Stimulated activated CD8-positive, alpha-beta memory T cell treated with anti-CD3 and anti-CD28 coated beads, Interleukin-12 subunit alpha, Interleukin-12 subunit beta, amount 100 ng/mL, for 24 hours (primary cell): ENCODE measurements around the gene DAB2IP.

Source experiments
- DNase-seq: peaks from one replicate; pipeline ENCODE4 v3.0.0-alpha.2; 2020; ENCODE audit errors: extremely low read depth

DAB2IP gene

DNA sequence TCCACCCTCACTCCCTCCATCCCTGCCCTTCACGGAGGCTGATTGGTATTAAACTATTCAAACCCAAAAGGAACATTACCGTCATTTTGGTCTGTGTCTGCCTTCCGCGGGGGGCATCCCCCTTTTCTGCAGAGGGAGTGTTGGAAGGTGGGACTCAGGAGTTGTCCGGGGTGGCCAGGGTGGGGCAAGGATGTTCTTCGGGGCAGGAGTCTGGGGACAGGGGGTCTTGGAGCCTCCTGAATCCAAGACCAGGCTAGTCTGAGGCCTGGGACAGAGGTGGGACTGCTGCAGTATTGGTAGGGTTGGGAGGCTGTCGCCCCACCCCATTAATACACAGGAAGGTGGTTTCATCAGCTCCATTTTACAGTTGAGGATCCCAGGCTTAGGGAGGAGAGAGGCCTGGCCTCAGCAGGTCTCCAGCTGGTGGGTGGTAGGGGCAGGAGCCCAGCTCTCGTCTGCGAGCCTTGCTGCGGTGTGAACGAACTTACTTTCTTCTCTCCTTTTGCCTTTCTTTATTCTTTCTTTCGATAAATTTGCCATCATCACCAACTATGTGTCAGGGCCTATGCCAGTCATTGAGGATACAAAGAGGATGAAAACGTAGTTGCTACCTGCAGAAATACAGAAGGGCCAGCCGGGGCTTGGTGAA lies 33.8 kb downstream of the DAB2IP start:
- DNase-seq: no peak

DNA sequence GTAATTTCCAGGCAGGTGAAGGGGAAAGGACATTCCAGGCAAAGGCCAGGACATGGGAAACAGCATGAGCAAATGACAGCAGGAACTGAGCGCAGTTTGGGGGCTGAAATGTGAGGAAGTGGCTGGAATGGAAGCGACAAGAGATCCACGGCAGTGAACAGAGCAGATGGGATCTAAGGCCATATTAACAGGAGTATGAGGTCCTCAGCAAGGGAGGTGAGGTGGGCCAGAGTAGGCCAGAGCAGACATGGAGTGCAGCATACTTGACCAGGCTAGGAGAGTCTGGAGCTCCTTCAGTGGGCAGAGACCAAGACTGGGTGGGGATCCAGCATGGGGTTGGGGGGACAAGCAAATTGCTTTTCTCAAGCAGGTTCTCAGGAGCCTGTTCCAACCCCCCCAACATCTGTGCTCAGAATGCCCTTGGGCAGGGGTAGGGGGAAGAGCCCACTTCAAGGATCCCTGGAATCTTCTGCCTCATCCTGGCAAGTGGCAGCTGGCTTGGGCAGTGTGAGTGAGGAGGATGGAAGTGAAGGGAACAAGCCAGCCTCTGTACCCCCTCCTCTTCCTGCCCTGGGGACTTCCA lies 34.5 kb downstream of the DAB2IP start:
- no peak for DNase-seq

DNA sequence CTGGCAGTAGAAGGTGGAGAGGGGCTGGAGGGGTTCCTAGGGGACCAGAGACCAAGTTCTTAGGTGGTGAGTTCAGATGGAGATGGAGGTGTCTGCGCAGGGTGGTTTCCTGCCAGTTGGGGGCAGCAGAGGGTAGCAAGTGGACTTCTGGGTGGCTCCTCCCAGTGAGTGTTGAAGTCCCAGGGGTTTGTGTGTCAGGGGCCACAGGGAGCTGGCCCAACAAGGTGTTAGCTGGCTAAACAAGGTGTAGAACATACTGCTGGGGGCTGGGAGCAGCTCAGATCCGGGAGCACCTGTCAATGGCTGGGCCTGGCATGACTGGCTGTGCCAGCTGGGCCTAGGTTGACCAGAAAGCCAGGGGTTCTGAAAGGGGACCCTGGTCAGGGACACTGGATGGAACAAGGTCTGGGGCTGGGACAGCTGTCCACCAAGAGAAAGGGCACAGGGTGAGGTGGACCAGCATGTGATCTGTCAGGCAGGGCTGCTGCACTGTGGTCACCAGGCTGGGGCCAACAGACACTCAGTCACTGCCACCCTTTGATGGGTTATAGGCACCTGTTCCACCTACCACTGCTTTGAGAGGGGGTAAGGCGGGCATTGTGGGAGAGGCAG lies 35.6 kb downstream of the DAB2IP start:
- DNase-seq: no peak

DNA sequence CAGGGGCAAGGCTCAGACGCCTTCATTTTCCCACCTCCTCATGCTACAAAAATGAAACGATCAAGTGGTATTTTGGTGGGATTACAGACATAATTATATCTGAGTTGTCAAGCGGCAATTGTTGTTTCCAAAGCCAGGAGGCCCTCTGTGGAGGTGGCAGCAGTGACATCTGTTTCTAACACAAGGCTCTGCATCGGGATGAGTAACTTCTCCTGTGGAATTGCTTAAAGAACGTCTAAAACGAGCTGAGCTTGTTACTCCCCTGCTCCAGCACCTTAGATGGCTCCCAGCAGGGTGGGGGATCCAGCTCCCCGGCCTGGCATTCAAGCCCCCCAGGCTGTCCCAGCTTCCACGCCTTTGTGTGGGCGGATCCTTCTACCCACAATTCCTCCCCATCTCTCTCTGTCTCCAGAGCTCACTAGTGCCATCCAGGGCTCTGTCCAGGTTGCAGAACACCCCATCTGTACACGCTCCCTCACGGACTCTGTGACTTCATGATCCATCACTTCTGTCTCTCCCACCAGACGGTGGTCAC lies 36.8 kb downstream of the DAB2IP start:
- DNase-seq: no peak

DNA sequence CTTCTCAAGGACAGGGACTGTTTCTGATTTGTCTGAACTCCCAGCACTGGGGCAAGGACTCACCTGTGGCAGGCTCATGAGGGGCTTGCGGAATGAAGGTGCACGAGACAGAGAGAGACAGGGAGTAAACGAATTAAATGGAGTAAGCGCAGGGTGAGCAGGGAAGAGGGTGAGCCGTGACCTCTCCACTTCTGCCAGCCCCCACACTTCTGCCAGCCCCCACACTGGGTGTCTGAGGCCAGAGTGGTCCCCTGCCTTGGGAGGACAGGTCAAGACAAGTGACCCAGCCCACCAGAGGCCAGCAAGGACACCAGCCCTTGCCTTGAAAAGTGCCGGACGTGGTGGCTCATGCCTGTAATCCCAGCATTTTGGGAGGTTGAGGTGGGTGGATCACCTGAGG lies 37.2 kb downstream of the DAB2IP start:
- DNase-seq: no peak

DNA sequence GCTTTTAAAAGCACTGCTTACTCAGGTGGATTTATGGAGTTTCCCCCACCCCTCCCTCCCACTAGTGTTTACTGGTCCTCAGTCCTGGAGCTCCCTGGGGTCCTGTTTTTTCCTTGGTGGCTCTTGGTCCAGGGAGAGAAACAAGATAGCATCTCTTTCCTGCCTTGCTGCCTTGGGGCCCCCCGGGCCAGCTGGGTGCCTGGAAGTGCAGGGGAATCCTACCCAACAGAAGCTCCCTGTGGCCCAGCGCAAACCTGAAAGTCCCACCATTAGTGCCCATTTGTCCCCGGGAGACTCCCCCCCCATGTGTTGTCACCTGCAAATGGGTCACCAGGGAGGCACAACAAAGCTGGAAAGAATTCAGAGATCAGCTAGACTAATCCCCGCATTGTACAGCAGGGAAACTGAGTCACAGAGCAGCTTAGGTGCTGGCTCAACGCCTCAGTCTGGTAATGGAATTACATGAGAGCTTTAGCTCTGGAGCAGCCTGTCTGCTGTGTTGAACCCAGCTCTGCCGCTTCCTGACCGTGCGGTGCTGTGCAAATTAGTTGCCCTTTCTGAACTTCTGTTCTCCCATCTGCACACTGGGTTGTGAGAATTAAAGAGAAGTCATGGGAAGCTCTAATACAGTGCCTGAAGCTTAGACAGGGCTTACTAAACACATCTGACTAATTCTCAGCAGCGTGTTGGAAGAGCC lies 38.2 kb downstream of the DAB2IP start:
- DNase-seq: no peak

DNA sequence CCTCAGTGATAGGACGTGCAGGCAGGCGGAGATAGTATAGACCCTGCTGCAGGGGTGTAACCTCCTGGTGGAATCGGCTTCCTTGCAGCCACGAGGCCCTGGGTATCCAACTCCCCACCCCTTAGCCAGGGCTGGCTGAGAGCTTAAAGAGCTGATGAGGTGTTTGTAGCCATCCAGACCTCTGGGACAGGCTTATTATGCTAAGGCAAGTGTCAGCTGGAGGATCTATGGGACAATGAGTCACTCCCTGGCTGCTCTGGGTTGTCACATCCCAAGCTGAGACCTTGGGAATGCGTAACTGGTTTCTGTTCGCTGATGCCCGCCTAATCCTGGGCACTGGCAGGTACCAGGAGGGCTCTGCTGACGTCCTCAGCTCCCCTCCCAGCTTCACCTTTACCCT lies 38.9 kb downstream of the DAB2IP start:
- no peak for DNase-seq

DNA sequence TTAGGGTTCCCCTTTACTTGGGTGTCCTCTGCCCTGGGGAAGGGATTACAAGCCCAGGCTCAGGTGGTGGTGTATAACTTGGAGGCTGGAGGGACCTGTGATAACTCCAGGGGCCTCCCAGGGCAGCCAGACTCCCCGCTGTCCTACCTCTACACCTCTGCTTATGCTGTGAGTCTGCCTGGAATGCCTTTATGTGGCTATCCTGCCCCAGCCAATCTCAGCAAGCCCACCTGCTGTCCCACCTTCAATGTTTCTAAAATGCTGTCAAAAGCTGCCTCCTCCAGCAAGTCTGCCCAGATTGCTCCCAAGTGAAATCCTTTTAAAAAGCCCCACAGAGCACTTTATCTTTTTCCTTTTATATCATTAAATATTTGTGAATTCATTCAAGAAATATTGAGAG lies 39.3 kb downstream of the DAB2IP start:
- DNase-seq: no peak

DNA sequence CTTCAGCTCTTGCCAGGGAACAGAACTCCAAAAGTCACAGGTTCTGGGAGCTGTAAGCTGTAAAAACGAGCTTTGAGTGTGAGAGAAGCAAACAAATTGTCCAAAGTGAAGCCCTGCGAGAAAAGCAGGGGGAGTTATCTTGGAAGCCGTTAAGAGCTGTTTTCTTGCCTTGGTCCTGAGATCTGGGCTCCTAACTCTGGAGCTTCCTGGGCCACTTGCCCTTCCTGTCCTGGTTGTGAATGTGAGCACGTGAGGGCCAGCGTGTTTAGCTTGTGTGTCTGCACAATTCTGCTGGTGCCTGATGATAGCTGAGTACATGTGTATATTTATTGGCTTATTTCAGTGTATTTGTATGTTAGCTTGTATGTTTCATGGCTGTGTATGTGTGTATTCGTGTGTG lies 40.5 kb downstream of the DAB2IP start:
- DNase-seq: no peak

DNA sequence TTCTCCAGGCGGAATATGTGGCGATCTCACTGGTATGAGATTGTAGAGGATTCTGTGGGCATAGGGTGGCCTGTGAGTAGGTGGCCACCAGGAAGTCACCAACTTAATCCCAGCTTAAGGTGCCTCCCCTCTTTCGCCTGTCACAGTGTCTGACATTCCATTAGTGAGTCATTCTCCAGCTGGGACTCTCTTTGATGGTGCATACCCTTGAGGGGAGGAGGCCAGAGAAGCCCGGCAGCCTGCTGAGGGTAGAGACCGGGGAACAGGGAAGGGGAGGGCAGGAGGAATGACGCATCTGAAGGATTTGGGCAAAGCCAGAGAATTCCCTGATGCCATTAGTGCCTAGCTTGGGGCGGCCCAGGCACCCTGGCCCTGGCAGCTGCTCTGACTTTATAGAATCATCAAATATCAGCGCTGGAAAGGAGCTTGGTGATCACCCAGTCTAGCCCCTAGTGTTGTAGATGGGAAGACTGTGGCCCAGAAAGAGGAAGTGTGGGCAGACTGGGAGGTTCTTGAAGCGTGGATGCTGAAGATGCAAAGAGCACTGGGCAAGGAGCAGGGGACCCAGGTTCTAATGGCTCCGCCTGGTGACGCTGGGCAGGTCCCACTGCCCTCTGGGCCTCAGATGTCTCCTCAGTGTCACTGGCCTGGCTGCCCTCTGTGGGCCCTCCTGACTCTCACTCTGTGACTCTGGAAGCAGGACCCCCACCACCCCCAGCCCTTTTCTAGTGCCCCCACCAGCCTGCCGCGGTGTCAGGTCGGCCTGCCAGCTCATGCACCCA lies 41.4 kb downstream of the DAB2IP start:
- DNase-seq: no peak

DNA sequence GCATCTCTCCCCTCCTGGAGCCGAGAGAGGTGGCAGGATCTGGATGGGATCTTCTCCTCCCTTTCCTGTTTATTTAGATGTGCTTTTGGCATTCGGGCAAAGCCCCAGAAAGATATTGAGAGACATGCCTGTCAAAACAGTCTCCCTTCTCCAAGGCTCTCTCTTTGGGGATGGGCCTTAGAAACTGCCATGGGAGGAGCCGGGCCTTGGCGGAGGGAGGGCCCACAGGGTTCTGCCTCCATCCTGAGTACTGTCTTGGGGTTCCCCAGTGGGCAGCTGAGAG lies 41.9 kb downstream of the DAB2IP start:
- DNase-seq: no peak

DNA sequence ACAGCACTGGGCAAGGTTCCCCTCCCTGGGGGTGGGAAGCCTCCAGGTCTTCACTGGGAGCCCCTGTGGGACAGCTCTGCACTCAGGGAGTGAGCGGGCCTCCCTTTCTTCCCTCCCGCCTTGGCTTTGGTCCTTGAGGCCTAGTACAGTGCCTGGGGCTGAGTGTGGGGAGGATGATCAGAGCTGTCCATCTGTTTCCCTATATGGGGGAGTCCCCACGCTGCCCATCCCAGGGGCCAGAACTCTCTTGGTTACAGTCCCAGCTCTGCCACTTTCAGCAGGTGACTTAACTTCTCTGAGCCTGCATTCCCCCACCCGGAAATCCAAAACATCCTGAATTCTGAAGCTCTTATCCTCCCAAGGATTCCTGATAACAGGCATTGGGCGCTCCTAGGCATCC lies 42.6 kb downstream of the DAB2IP start:
- no peak for DNase-seq

DNA sequence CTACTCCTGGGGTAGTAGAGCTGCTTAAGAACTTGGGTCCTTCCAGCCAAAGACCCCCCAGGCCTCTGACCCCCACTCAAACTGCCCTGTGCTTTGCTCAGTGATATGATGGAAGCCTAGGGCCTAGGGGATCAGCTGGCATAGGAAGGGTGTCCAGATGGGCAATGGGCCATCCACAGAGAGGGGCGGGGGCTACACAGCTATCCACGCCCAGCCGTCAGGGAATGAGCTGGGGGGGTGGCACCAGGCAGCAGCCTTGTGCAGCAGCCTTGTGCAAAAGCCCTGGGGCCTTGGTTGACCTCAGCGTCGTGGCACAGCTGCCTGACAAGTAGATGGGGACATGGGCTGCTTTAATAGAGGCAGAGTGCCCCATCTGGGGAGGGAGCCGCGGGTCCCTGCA lies 43.2 kb downstream of the DAB2IP start:
- no peak for DNase-seq

DNA sequence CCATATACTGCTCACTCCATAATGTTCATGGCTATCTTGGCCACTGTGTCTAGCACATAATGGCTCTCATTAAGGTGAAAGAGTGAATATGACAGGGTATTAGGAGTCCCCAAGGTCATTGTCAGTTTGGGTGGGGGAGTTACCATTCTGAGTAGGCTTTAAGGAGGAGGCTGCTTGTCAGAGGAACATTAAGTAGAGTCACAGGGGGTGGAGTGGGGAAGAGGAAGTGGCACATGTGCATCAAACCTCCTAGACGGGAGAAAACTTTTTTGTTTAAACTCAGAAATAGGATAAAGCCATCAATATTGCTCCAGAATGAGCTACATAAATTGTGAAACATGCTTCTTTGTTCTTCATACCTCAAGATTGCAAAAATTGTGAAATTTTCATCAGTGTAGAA lies 45.5 kb downstream of the DAB2IP start:
- no peak for DNase-seq

DNA sequence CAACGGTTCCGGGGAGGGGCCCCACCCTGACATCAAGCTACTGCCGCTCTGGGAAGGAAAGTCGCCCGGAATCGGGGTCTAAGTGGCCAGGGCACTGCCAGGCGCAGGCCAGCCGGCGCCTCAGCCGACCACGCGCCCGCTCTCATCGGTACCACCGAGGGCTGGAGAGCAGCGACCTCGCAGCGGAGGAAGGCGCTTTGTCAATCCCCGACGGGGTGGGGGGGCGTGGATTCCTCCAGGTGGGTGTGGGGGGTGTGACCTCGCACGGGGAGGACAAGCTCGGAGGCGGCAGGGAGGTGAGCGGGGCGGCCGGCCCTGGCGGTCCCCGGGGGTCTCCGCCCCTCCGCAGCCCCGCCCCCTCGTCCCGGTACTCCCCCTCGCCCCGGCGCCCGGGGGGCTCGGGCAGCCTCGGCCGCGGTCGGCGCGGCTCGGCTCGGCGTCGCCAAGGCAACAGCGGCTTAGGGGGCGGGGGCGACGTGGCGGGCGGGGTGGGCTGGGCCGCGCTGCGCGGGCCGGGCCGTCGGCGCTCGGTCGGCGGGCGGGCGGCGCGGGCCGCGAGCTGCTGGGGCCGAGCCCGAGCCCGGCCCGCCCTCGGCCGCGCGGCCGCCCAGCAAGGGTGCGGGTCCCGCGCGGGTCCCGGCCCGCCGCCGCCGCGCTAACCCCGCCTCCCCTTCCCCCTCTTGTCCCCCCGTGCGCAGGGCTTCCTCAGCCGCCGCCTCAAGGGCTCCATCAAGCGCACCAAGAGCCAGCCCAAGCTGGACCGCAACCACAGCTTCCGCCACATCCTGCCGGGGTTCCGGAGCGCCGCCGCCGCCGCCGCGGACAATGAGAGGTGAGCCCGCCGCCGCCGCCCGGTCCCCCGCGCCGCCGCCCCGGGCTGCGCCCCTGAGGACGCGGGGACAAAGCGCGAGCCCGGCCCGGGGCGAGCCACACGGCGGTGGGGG lies 47.5 kb downstream of the DAB2IP start:
- DNase-seq: no peak

DNA sequence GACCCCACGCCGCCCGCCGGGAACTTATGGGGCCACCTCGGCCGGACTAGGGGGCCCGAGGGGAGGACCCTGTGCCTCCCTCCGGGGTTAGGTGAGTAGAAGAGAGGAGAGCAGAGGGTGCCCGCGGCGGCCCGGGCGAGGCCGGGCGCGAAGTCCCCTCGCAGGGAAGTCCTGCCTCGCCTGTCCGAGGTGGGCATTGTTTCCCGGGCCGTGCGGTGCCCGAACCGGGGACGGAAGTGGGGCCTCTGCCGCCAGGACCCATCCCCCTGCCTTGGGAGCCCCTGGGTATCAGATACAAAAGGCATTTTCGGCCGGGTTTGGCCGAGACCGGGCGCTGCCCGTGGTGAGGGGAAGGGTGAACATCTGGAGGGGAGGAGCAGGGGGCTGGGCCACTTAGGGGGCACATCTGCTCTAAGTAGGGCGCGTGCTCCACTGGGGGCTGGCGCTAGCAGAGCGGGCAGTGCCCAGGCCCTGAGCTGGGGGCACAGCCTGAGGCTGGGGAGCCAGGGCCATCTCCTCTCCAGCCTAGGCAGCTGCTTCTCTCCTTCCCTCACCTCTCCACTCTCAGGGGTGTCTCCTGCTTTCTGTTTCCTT lies 48.2 kb downstream of the DAB2IP start:
- DNase-seq: no peak

DNA sequence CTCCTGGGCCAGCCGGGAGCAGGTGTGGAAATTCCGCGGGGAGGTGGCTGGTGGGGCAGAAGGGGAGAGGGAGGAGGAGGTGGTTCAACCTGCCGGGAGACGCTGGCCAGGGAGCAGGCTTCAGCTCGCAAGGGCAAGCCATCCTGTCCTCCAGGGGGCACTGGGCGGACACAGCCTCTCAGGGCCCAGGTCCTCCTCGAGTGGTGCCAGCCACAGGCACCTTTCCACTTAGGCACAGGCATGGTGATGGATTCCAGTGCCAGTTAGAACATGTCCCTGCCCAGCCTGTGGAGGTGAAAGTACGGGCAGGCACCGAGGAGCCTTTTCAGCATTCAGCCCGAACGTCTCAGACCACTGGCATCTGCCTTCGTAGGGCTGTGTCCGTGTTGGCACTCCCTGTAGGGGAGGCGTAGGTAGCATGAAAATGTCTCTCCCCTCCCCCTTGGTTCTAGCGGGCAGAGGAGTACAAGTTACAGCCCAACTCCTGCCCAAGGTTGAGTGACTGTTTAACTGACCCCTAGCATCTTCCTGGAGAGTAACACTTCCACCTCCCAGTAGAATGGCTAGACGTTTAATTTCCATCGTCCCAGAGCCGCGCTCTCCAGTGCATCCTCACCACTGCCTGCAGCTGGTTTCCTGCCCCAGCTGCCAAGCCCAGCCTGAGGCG lies 48.9 kb downstream of the DAB2IP start:
- DNase-seq: no peak

DNA sequence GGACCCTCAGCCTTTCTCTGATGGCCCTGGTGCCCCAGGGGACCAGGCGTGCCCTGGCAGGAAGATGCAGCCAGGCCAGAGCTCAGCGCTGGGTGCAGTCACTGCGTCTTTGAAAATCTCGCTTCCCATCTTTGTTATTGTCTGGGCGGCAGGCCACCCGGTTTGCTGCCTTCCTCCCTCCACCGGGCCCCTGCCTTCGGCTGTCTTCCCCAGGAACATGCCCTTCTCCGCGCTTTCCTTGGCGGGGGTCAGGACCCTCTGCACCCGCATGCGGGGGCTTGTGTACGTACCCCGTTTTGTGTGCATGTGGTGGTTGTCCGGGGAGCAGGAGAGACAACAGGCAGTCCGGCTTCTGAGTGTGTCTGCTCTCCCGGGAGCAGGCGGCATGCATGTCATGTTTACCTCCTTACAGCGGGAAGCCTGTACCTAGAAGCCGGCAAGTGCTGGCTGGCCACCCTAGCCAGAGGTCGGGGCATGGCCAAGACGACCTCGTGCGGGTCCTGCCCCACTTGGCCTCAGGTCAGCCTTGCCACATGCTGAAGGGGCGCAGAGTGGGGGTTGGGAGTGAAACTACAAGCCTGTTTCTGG lies 49.5 kb downstream of the DAB2IP start:
- no peak for DNase-seq

DNA sequence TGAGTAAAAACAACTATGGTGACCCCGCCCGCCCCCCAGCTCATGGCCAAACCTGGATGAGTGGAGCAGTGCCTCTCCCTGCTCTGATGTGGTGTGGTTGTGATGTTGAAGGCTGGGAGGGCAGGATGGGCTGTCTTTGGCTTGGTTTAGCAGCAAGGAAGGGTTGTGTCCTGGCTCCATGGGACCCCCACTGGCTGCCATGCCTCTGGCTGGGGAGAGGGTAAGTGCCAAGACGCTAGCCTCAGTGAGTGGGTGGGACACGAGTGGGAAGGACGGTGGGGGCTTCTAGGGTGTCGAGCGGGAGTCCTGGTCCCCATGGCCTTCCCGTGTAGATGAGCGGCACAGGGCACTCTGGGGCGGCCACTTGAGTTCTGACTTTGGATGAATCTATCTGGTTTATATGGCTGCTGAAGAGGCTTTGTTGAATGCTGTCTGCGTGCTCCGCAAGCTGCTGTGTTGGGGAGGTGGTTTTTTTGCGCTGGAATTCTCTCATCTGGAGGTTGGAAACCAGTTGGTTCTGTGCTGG lies 50.4 kb downstream of the DAB2IP start:
- no peak for DNase-seq
